ENCODE measurements around the gene RAD18. TPM values are rescaled to one million over a fixed set of nuclear protein-coding genes. Genes with fewer than 3 reads are reported as not detected.

Gene RAD18
- total RNA-seq, 2 experiments from 2014 or later = 39.9 to 44.8 TPM

- Histone ChIP-seq H2AFZ (ENCODE audit: low read length) (no peak overlapping the region), H4K20me1 (ENCODE audit: insufficient read depth, low read length) (no peaks in the 10 kb centered on the region), H3K4me3 (ENCODE audit: low read depth, low read length, poor library complexity, severe bottlenecking) (no peak overlapping the region), H3K27ac (ENCODE audit: low read depth, low read length, poor library complexity, severe bottlenecking) (no peak overlapping the region), H3K9me2 (ENCODE audit: insufficient read depth, low read length) (no peaks in the 10 kb centered on the region), H3K9me3 (ENCODE audit: low read length) (no peaks in the 10 kb centered on the region), H3K4me1 (ENCODE audit: insufficient read depth, low read length, poor library complexity, severe bottlenecking) (no peaks in the 10 kb centered on the region), H3K79me2 (ENCODE audit: insufficient read depth, low read depth, low read length) (no peaks in the 10 kb centered on the region), H3K4me2 (ENCODE audit: low read length) (no peak overlapping the region), H3K36me3 (ENCODE audit: insufficient read depth, low read length) (no peaks in the 10 kb centered on the region)
- intact Hi-C loops (cut with micrococcal nuclease; ENCODE audit: unreplicated experiment) = loop anchor here (1.0 kb wide), 1 partner anchor 314 kb away; no protein-coding TSS in a partner anchor
- ChIA-PET POLR2A (interaction anchor here (2.1 kb wide), 1 partner anchor 8 kb away, joined by 7 read pairs; no protein-coding TSS in a partner anchor), CTCF (ENCODE audit: unreplicated experiment) (interaction anchor here (0.6 kb wide), 1 partner anchor 314 kb away, joined by 5 read pairs; no protein-coding TSS in a partner anchor)
- TF ChIP-seq CTCF (conservative IDR thresholded peaks at IDR 0.05; ENCODE audit: low read length) = no peak
- TF ChIP-seq EZH2phosphoT487 (IDR thresholded peaks at IDR 0.05; ENCODE audit: borderline replicate concordance, low read depth, low read length) = no peak
- BruUV-seq (replicated peaks) = no TSS peak
- no peak for DNase-seq (ENCODE audit: low spot score)
Observed at GRCh38 chr3:8988384-8988655, 25.0 kb upstream of the RAD18 start.

- no peaks in the 10 kb centered on the region for H3K79me2 ChIP-seq (ENCODE audit: insufficient read depth, low read depth, low read length)
- ChIA-PET CTCF (ENCODE audit: unreplicated experiment) (interaction anchor here (0.6 kb wide), 1 partner anchor 315 kb away, joined by 5 read pairs; no protein-coding TSS in a partner anchor), POLR2A (interaction anchor here (2.1 kb wide), 1 partner anchor 9 kb away, joined by 7 read pairs; no protein-coding TSS in a partner anchor)
- H3K4me1 ChIP-seq (ENCODE audit: insufficient read depth, low read length, poor library complexity, severe bottlenecking) = no peaks in the 10 kb centered on the region
- intact Hi-C loops (cut with micrococcal nuclease; ENCODE audit: unreplicated experiment) = loop anchor here (1.0 kb wide), 1 partner anchor 314 kb away; no protein-coding TSS in a partner anchor
- peak; percentile 56 for DNase-seq (ENCODE audit: low spot score)
- H3K9me2 ChIP-seq (ENCODE audit: insufficient read depth, low read length) = no peaks in the 10 kb centered on the region
- BruUV-seq (replicated peaks) = no TSS peak
- H3K4me2 ChIP-seq (ENCODE audit: low read length) = no peak overlapping the region
- no peaks in the 10 kb centered on the region for H4K20me1 ChIP-seq (ENCODE audit: insufficient read depth, low read length)
- no peak overlapping the region for H3K27ac ChIP-seq (ENCODE audit: low read depth, low read length, poor library complexity, severe bottlenecking)
- no peaks in the 10 kb centered on the region for H3K9me3 ChIP-seq (ENCODE audit: low read length)
- no peaks in the 10 kb centered on the region for H3K36me3 ChIP-seq (ENCODE audit: insufficient read depth, low read length)
- TF ChIP-seq EZH2phosphoT487 (IDR thresholded peaks at IDR 0.05; ENCODE audit: borderline replicate concordance, low read depth, low read length) (no peak), CTCF (conservative IDR thresholded peaks at IDR 0.05; ENCODE audit: low read length) (peak; percentile 83)
- H3K4me3 ChIP-seq (ENCODE audit: low read depth, low read length, poor library complexity, severe bottlenecking) = no peak overlapping the region
- no peak overlapping the region for H2AFZ ChIP-seq (ENCODE audit: low read length)
Observed at GRCh38 chr3:8987645-8988383, 24.5 kb upstream of the RAD18 start.

GRCh38 chr3:8987226-8987625, 24.0 kb upstream of the RAD18 start:
- DNase-seq (ENCODE audit: low spot score) = no peak
- ChIA-PET CTCF (ENCODE audit: unreplicated experiment) (no interaction called here), POLR2A (interaction anchor here (0.6 to 2.1 kb wide), 2 partner anchors 9 to 608 kb away, joined by 3 to 7 read pairs; no protein-coding TSS in a partner anchor)
- H3K36me3 ChIP-seq (ENCODE audit: insufficient read depth, low read length) = no peaks in the 10 kb centered on the region
- no peaks in the 10 kb centered on the region for H3K9me3 ChIP-seq (ENCODE audit: low read length)
- TF ChIP-seq CTCF (conservative IDR thresholded peaks at IDR 0.05; ENCODE audit: low read length) = no peak
- TF ChIP-seq EZH2phosphoT487 (IDR thresholded peaks at IDR 0.05; ENCODE audit: borderline replicate concordance, low read depth, low read length) = no peak
- H3K4me1 ChIP-seq (ENCODE audit: insufficient read depth, low read length, poor library complexity, severe bottlenecking) = no peaks in the 10 kb centered on the region
- no peak overlapping the region for H3K4me2 ChIP-seq (ENCODE audit: low read length)
- no peaks in the 10 kb centered on the region for H3K9me2 ChIP-seq (ENCODE audit: insufficient read depth, low read length)
- H2AFZ ChIP-seq (ENCODE audit: low read length) = no peak overlapping the region
- no peak overlapping the region for H3K4me3 ChIP-seq (ENCODE audit: low read depth, low read length, poor library complexity, severe bottlenecking)
- BruUV-seq (replicated peaks) = no TSS peak
- intact Hi-C loops (cut with micrococcal nuclease; ENCODE audit: unreplicated experiment) = no loop called here
- H4K20me1 ChIP-seq (ENCODE audit: insufficient read depth, low read length) = no peaks in the 10 kb centered on the region
- no peak overlapping the region for H3K27ac ChIP-seq (ENCODE audit: low read depth, low read length, poor library complexity, severe bottlenecking)
- H3K79me2 ChIP-seq (ENCODE audit: insufficient read depth, low read depth, low read length) = no peaks in the 10 kb centered on the region
